HG03064 (cell line): Measurements from ENCODE around the gene TRPM1.
A peak's percentile ranks its signal among the peaks of the same experiment; 100 is the strongest.

ENCODE experiments used
- ATAC-seq: cut with Tn5 transposase; IDR thresholded peaks from one replicate; pipeline ENCODE4 v1.9.1; 2021; ENCODE audit warnings: low read depth; ENCODE audit not compliant: unreplicated experiment

TRPM1 gene

DNA sequence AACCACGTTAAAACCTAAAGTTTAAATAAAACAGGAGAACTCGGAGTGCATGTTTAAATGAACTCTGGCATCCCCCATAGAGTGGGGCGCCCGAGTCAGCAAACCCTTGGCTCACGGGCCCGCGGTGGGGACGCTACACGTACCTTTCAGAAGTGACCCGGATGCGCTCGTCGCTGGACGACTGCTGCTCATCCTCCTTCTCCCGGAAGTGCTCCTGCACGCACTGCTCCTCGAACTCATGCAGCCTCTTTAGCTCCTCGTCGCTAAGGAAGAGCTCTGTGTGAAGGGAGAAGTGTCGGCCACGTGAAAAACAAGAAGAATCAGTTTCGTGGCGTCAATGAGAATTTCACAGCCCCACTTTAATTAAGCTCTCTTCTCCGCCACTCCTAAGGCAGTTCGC lies 75.5 kb downstream of the TRPM1 start:
- ATAC-seq, result no peak

DNA sequence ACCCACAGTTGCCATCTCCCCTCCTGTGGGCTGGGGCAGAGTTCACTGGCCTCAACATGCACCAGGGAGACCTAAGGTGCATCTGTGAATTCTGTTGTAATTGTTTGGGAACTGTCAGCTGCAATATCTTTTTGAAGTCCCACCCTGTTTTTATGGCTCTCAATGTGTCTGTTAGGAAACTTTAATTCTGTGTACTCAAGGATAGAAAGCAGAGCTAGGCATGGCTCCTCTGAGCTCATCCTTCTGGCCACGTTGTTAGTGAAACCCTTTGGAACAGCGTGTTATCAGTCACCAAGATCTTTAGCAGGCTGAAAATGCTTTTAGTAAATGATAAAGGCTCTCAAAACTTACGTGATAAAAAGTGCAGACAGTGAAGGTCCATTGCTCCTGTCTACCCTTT lies 76.5 kb downstream of the TRPM1 start:
- no peak for ATAC-seq

DNA sequence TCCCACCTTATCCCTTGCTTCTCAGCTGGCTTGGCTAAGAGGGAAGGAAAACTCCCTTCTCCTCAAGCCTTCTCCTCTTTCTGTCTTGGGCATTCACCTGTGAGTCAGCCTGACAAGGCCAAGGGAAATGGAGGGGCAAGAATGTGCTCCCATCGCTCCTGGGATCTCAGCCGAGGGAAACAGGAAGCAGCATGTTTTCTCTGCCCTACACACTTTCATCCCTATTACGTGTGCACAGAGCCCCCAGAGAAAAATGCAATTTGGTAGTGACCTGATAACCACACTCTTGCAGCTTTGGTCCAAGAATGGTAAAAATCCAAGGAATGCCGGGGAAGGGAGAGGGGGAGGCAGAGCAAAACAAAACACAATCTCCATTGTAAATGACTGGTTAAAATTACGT lies 77.2 kb downstream of the TRPM1 start:
- no peak for ATAC-seq

DNA sequence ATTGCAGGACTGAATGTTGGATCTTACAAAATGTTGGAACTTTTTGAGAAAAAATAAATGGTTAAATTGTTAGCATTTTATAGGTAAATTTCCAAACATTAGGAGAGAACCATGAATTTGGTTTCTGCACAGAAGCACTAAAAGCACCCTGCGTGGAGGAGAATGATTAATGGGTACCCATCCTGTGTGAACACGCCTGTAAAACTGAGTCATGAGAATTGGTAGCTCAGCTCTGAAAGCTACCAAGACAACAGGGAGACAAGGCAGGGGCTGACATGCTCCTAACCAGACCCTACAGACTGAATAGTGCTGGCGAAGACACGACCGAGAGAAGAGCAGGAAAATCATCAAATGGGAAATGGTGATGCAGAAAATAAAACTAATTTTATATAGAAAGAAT lies 77.7 kb downstream of the TRPM1 start:
- no peak for ATAC-seq

DNA sequence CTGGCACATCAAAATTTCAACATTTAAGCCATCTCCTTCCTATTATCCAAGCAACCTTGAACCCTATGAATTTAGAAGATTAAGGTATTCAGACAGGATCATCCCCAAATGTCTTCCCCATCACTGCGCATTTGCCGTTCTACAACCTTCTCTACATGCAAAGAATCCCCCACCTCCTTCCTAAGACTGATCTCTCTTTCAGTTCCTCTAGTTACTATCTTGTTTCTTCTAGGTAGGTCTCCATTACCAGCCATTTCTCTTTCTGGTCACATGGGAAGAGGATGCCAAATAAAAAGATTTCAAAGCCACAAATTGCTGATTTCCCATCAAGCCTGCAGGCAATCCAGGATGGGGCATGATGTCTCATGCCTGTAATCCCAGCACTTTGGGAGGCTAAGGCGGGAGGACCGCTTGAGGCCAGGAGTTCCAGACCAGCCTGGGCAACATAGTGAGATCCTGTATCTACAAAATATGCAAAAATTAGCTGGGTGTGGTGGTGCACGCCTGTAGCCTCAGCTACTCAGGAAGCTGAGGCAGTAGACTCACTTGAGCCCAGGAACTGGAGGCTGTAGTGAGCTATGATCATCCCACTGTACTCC lies 80.4 kb downstream of the TRPM1 start:
- ATAC-seq, result no peak

DNA sequence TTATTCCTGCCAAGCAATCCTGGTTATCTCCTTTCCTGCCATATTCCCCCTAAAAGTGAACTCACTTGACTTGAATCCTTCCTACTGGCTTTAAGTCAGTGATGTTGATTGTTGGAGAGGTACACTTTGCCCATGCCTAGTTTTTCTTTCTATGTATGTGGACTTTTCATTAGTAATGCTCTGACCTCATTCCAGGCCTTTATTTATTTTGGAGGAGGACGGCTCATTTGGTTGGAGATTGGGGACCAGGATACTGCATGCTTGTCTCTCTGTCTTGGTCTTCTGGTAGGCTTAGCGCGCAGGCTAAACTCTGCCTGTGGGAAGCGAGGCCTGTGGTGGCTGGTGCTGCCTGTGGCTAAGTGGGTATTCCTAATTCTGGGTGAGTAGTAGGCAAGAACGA lies 81.0 kb downstream of the TRPM1 start:
- no peak for ATAC-seq

DNA sequence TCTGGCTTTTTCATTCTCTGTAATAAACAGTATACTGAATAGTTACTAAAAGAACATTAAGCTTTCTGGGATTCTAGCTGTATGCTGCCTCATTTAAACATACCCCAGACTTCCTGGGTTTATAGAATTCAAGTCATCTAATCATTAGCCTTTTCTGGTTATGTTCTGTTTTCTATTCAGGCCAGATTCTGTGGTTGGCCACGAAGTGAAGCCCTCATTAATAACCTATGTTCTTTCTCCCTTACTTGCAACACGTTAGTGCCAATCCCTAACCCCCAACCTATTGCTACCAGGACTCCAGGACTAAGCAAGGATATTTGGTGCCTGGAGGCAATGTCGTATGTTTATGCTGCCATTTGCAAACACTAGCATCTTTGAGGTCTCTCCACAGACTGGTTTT lies 81.5 kb downstream of the TRPM1 start:
- no peak for ATAC-seq

DNA sequence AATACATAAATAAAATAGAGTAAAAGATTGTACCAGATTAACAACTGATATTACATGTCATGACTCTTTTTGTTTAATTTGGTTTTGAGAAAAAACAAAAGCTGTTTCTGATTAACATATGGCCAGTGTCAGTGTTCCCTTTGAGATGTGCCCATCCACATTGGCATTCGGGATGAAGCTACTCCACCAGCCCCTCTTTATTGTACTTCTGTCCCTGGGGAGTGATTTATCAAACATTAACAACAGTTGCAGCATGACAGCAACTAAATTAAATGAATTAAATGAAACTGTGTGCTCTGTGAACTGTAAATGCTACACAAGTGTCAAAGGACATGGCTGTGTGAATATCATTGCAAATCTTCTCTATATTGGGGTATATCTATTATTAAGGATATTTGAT lies 84.2 kb downstream of the TRPM1 start:
- no peak for ATAC-seq

DNA sequence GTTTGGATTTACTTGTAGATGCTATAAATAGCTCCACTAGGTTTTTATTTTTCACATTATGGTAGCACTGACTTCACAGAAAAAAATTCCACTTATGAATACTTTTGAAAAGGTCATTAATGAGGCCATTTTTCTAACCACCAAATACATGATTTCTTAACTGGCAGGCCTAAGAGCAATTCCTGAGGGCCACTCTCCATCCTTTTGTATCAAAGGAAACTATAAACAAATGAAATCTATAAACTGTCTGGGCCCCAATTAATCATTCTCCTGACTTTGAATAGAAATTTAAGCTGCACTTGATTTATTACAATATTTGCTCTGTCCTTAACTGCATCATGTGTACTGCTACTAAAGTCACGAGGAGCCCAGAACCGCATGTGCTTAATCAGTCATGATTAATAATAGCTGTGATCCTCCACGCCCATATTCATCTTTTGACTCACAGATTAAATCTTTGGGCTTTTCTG lies 85.0 kb downstream of the TRPM1 start:
- no peak for ATAC-seq

DNA sequence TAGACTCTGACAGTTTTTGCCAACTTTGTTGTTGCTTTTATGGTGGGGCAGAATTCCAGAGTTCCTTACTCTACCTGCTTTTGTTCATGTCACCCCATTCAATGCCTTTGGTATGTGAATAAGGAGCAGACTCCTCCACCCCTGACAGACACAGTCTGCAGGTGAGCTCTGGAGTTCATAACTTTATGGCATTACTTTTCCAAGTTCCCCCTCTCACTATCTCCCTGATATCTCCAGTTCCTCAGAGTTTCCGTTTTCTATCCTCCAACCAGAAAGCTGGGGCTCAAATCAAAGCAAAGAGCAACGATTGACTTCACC lies 87.0 kb downstream of the TRPM1 start:
- no peak for ATAC-seq

DNA sequence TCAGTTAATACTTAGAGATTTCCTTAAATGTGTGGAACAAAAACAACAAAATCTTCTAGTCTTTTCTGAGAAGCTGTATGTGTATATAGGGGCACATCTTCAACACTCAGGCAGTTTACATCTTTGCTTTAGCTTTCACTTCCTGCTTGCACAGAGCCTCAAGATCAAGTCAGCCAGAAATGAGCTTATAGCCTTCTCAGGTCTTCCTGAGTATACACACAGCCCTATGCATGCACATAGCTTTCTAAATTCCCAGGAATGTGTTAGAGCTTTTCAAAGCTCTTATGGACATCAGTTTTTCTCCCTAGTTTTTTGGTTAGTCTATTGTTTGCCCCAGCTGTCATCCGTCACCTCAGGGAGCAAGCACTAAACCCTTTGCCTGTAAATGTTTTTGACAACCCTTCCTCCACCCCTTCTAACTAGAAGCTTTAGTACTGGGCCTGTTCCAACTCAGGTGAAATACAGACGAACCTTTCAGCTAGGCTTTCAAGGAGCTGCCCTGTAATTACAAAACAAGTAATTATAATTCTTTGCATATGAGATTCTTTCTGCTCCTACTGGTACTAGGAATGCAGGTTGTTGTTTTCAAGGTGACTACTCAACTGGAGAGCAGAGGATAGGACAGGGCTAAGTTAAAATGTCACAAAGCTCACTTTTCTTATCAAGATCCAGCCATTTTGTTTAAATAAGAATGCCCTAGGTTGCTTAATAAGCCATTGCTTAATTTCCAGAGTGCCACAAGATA lies 87.5 kb downstream of the TRPM1 start:
- ATAC-seq, result no peak

DNA sequence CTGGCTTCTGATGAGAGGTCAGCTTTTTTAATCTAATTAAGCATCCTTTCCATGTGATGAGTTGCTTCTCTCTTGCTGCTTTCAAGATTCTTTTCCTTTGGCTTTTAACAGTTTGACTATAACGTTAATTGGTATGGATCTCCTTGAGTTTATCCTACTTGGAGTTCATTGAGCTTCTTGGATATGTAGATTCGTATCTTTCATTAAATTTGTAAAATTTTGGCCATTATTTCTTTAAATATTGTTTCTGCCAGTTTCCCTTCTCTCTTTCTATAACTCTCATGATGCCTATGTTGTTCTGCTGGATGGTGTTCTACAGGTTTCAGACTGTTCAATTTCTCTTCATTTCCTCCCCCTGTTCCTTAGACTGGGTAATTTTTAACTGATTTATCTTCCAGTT lies 89.1 kb downstream of the TRPM1 start:
- ATAC-seq, result no peak

DNA sequence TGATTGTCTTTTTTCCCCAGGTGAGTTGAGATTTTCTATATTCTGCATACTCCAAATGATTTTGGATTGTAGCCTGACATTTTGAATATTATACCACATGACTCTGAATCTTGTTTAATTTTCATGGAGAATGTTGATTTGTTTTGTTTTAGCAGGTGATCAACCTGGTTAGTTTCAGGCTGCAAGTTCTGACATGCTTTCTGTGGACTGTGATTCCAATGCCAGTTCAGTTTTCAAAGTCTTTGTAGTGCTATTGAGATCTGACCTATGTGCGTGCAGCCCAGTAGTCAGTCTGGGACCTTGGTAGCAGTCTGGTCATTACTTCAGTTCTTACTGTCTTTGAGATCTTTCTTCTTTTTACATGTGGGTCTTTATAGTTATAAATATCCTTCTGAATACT lies 91.5 kb downstream of the TRPM1 start:
- ATAC-seq, result no peak

DNA sequence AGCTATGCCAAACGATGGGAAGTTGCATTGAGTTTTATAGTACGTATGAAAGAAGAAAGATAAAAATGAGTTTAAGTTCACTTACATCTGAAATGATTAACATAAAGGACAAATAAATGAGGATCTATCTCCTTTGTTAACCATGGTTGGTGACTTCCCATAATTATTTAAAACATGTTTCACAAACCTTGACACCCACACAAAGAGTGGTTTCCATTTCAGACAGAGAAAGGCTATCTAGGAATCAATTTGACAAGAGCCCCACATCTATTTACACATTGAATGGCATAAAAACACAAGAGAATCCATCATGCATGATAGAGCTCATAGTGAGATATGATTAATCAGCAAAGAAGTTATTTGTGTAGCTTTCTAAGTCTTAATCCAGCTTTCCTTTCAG lies 95.9 kb downstream of the TRPM1 start:
- no peak for ATAC-seq

DNA sequence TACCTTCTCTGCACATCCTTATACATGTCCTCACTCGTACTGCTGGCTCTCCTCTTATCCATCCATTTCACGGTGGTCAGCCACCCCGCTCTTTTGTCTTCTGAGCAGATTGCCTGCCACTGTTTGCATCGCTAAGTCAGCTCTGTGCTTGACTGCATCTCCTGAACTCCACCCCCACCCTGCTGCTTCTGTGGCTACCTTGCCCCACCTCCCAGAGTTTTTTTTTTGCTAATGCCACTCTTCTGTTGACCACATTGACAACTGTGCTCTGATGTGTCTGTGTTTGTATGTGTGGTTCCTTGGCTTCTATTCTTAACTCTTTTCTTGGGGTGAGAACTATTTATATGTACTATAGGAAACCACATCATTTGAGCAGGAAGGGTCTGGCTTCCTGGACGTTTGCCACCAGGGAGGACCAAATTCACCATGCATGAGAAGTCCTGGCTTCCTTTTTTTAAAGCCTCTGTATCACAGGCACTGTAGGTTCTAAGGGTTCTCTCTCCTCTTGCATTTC lies 97.2 kb downstream of the TRPM1 start:
- ATAC-seq, result peak; percentile 87

DNA sequence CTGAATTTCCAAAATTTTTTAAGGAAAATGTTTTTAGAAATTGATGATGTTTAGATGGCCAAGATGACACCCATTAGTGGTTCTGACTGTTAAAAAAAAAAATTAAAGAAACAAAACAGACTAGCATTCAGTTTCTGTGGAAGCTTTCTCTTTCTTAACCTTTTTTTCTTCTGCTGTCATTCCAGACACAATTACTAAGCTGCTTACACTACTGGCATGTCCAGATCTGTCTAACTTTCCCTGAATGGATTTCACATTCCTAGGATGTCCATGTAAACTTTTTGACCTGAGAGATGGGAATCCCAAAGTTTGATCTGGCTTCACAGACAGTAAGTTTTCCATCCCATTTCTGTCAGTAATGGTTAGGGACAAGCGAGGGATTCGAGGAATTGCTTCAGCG lies 99.8 kb downstream of the TRPM1 start:
- no peak for ATAC-seq

DNA sequence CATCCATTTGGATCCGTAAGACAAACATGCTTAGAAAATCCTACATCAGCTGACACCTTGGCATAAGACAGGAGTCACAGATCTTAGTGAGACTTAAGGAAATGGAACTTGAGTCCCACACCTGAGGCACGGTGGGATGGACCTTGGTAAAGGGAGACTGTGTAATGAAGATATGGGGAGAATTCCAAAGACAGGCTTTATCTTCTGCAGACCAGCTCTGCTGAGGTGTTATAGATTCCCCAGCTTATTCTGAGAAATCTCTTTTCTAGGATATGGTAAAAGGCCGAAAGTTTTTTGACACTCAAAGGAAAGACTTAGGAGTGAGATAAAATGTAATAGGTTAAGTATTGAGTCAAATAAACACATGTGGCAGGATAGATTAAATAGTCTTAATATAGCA lies 101.8 kb downstream of the TRPM1 start:
- ATAC-seq, result no peak

DNA sequence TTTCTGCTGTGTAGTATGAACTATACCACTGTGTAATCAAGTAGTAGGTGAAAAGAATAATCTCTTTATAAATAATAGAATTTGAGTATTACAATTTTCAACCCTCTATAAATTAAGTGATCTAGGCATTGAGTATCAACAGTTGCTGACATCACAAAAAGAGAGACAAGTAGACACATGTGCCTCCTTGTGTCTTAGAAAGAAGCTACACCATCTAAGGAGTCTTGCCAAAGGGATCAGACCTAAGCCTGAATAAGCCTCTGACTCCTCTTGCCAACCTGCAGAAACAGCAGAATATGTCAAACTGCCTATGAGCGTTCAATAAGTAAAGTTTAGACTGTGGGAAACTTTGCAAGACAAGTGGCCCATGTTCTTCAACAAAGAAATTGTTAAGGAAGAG lies 104.3 kb downstream of the TRPM1 start:
- no peak for ATAC-seq

DNA sequence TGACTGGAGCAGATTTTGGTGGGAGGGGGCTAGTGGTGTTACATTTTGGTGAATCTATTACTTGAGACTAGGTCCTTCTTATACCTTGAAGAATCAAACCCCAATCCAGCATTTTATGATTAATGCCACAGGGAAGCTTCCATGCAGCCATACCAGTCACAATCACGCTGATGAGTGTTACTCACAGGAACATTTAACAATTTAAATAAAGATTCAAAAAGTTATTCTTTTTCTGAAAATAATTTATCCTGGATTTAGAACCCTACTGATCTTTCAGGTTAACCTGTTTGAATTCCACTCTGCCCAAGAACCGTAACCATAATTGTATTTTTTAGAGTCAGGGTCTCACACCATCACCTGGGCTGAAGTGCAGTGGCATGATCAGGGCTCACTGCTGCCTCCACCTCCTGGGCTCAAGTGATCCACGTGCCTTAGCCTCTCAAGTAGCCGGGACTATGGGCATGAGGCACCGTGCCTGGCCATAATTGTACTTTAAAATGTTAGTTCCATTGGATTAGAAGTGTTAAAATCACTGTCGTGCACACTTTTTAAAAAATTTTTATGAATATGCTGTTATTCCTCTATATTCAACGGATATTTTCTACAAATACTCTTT lies 109.2 kb downstream of the TRPM1 start:
- no peak for ATAC-seq

DNA sequence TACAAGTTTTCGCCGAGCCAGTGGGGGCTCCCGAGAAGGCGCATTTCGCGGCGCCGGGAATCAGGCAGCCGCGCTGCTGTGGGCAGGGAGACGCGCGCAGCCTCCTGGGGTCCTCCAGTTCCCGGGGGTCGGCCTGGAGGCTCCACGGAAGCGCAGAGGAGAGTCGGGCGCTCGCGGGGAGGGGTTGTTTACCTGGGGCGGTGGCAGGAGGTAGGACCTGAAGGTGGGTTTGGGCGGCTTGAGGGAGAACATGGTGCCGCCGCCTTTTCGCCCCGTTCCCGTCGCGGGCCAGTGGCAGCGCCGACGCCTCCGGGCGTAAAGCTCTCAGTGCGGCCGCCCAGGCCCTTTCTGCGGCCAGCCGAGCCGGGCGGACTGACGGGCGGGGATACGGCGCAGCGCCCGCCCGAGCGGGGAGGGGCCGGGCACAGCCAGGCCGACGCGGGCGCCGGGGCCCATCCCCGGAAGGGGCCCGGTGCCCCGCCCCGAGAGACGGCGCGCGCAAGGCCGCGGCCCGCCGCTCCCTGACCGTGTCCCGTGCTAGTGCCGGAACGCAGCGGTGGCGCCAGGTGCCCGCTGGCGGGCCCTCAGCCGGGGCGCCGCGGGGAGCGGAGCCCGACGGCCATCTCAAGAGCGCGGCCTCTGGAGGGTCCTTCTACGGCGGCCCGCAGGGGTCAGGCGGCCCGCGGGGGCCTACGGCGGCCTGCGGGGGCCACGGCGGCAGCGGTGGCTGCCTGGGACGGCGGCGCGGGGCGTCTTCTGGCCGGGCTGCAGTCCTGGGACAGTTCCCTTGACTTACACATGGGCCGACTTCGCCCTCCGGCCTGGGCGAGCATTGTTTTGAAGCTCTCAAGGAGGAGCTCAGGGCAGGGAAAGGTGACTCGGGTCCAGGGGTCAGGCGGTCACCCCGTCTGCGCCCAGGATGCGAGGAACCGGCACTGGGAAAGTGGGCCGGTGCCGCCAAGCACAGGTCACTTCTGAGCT lies 110.0 kb downstream of the TRPM1 start, which contains the start of gene MTMR10:
Gene MTMR10 (minus strand): TSS at position 374 of the 981 bp plus-strand sequence. CDS start 122 bp downstream, at position 252.
- peak; percentile 86 for ATAC-seq
